Measurements from ENCODE around the gene LURAP1L.

Gene LURAP1L

GRCh38 chr9:12773562-12773961 lies 1.3 kb upstream of the LURAP1L start:
- Histone ChIP-seq H3K4me3 (no peak overlapping the region), H3K36me3 (no peaks in the 10 kb centered on the region), H3K9me3 (replicated peaks in 1 of 11) (peaks cover 8 to 15% (median 14%) of the 10 kb centered on the region in 11 experiments; a peak in 20 of 22 replicates), H3K4me2 (no peak overlapping the region), H4K20me1 (no peaks in the 10 kb centered on the region), H3K27ac (no peak overlapping the region), H3K9ac (no peak overlapping the region), H3K27me3 (no peaks in the 10 kb centered on the region), H3K4me1 (no peaks in the 10 kb centered on the region)
- TF ChIP-seq Cebpa-rat (IDR thresholded peaks at IDR 0.05), result no peak

GRCh38 chr9:12775679-12776512 lies 1.1 kb downstream of the LURAP1L start:
- TF ChIP-seq Cebpa-rat (IDR thresholded peaks at IDR 0.05), result no peak
- no peak overlapping the region for H3K4me3 ChIP-seq
- no peaks in the 10 kb centered on the region for H3K27me3 ChIP-seq
- H3K36me3 ChIP-seq, result no peaks in the 10 kb centered on the region
- no peaks in the 10 kb centered on the region for H3K4me1 ChIP-seq
- peaks cover 8 to 15% (median 14%) of the 10 kb centered on the region in 11 experiments; a peak in 20 of 22 replicates for H3K9me3 ChIP-seq (replicated peaks in 1 of 11)
- no peak overlapping the region for H3K27ac ChIP-seq
- no peak overlapping the region for H3K9ac ChIP-seq
- H4K20me1 ChIP-seq, result no peaks in the 10 kb centered on the region
- H3K4me2 ChIP-seq, result no peak overlapping the region

DNA sequence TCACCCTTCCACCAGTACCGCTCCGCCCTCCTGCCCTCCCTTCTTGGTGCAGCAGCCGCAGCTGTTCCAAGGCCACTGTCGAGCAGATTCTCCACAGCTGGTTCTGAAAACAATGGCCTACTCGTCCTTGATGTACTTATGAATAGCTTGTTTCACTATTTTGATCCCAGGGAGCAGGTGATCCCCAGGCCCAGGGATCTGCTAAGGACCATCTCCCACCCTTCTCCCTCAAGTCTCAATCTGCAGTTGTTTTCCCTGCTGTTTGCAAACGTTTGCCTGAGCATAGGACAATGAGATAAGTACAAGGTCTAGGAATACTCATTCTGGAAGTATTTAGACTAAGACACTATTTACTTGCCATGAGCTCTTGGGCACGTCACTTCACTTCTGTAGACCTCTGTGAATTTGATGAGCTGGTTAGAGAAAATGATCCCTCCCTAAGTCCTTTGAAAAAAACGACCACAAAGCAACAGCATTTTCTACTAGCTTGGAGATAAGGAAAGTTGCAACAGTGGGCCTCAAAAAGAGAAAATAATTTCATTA lies 1.8 kb downstream of the LURAP1L start:
- Histone ChIP-seq H3K4me3 (no peak overlapping the region), H3K27ac (no peak overlapping the region), H4K20me1 (no peaks in the 10 kb centered on the region), H3K4me1 (no peaks in the 10 kb centered on the region), H3K36me3 (no peaks in the 10 kb centered on the region), H3K27me3 (no peaks in the 10 kb centered on the region), H3K9me3 (replicated peaks in 1 of 11) (peaks cover 8 to 15% (median 14%) of the 10 kb centered on the region in 11 experiments; a peak in 20 of 22 replicates), H3K9ac (no peak overlapping the region), H3K4me2 (no peak overlapping the region)
- no peak for TF ChIP-seq Cebpa-rat (IDR thresholded peaks at IDR 0.05)

- Histone ChIP-seq H4K20me1 (no peaks in the 10 kb centered on the region), H3K27me3 (no peaks in the 10 kb centered on the region), H3K4me3 (no peak overlapping the region), H3K9ac (no peak overlapping the region), H3K27ac (no peak overlapping the region), H3K4me1 (no peaks in the 10 kb centered on the region), H3K9me3 (replicated peaks in 1 of 11) (peaks cover 8 to 15% (median 14%) of the 10 kb centered on the region in 11 experiments; a peak in 20 of 22 replicates), H3K4me2 (no peak overlapping the region), H3K36me3 (no peaks in the 10 kb centered on the region)
- TF ChIP-seq Cebpa-rat (IDR thresholded peaks at IDR 0.05), result no peak
Observed at GRCh38 chr9:12777121-12778022, 2.6 kb downstream of the LURAP1L start.

- no peak for TF ChIP-seq Cebpa-rat (IDR thresholded peaks at IDR 0.05)
- H3K9ac ChIP-seq, result no peak overlapping the region
- H3K36me3 ChIP-seq, result no peaks in the 10 kb centered on the region
- H3K4me2 ChIP-seq, result no peak overlapping the region
- no peaks in the 10 kb centered on the region for H4K20me1 ChIP-seq
- H3K4me1 ChIP-seq, result no peaks in the 10 kb centered on the region
- peaks cover 8 to 15% (median 14%) of the 10 kb centered on the region in 11 experiments; a peak in 20 of 22 replicates for H3K9me3 ChIP-seq (replicated peaks in 1 of 11)
- H3K27ac ChIP-seq, result no peak overlapping the region
- H3K27me3 ChIP-seq, result no peaks in the 10 kb centered on the region
- no peak overlapping the region for H3K4me3 ChIP-seq
Observed at GRCh38 chr9:12778389-12778788, 3.6 kb downstream of the LURAP1L start.

- H4K20me1 ChIP-seq, result no peaks in the 10 kb centered on the region
- no peak for TF ChIP-seq Cebpa-rat (IDR thresholded peaks at IDR 0.05)
- no peak overlapping the region for H3K27ac ChIP-seq
- no peak overlapping the region for H3K4me2 ChIP-seq
- no peaks in the 10 kb centered on the region for H3K27me3 ChIP-seq
- 0 out of 20 replicates have a peak, but pooled peaks cover 0 to 3% (median 0%) of the 10 kb centered on the region in 10 experiments for H3K4me1 ChIP-seq
- no peak overlapping the region for H3K9ac ChIP-seq
- no peaks in the 10 kb centered on the region for H3K36me3 ChIP-seq
- peaks cover 0 to 4% (median 2%) of the 10 kb centered on the region in 11 experiments; a peak in 11 of 22 replicates for H3K9me3 ChIP-seq (replicated peaks in 1 of 11)
- H3K4me3 ChIP-seq, result no peak overlapping the region
Observed at GRCh38 chr9:12781226-12781733, 6.5 kb downstream of the LURAP1L start.

- Histone ChIP-seq H3K9ac (no peak overlapping the region), H3K27ac (no peak overlapping the region)
- TF ChIP-seq Cebpa-rat (IDR thresholded peaks at IDR 0.05), result no peak
Observed at GRCh38 chr9:12783767-12784460, 9.1 kb downstream of the LURAP1L start.

DNA sequence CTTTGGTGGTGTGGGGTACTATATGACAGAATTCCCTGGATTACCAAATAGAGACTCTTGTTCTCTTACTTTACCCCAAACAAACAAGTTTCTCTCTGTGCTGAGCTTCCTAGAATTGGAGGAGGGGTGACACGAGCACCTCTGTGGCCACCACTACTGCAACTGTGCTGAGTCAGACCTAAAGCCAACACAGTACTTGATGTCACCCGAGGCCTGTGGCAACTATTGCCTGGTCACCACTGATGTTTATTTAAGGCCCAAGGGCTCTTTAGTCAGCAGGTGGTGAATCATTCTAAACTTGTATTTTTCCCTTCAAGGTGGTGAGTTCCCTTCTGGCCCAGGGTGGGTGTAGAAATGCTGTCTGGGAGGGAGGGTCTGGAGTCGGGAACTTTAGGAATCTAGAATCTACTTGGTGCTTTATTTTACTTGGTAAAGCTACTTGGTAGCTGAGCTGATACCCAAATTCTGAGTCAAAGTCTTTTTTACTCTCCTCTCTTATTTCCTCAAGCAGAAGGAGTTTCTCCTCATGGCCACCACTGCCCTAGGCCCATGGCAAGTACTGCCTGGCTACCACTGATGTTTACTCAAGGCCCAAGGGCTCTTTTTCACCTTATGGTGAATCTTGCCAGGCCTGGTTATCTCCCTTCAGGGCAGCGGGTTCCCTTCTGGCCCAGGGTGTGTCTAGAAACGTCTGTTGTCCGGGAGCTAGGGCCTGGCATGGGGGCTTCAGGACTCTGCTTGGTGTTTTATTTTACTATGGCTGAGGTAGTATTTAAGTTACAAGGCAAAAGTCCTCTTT lies 9.8 kb downstream of the LURAP1L start:
- H3K9me3 ChIP-seq (replicated peaks in 1 of 11), result no peaks in the 10 kb centered on the region
- no peaks in the 10 kb centered on the region for H3K36me3 ChIP-seq
- no peaks in the 10 kb centered on the region for H4K20me1 ChIP-seq
- no peak overlapping the region for H3K4me3 ChIP-seq
- no peak for TF ChIP-seq Cebpa-rat (IDR thresholded peaks at IDR 0.05)
- H3K27ac ChIP-seq, result peak overlapping the region in 2 of 11 experiments; percentile 26 to 33; a peak in 3 of 22 replicates
- no peak overlapping the region for H3K9ac ChIP-seq
- 0 out of 20 replicates have a peak, but pooled peaks cover 0 to 3% (median 0%) of the 10 kb centered on the region in 10 experiments for H3K4me1 ChIP-seq
- no peaks in the 10 kb centered on the region for H3K27me3 ChIP-seq
- H3K4me2 ChIP-seq, result no peak overlapping the region

More at GRCh38 chr9:12783767-12784460, 9.1 kb downstream of the LURAP1L start:
- H4K20me1 ChIP-seq, result no peaks in the 10 kb centered on the region
- H3K4me2 ChIP-seq, result no peak overlapping the region
- H3K4me3 ChIP-seq, result no peak overlapping the region
- H3K27me3 ChIP-seq, result no peaks in the 10 kb centered on the region
- no peaks in the 10 kb centered on the region for H3K36me3 ChIP-seq
- H3K9me3 ChIP-seq (replicated peaks in 1 of 11), result no peaks in the 10 kb centered on the region
- H3K4me1 ChIP-seq, result 0 out of 20 replicates have a peak, but pooled peaks cover 0 to 3% (median 0%) of the 10 kb centered on the region in 10 experiments

All from BLaER1 treated with 17β-estradiol and CSF1 and Interleukin-3, amounts not matched to agents 10 nM and 100 nM (cell line).